ENCODE measurements around the gene MSI2.

GRCh38 chr17:57696050-57696449, 439.7 kb downstream of the MSI2 start:
- TF ChIP-seq CTCF (IDR thresholded peaks at IDR 0.05; ENCODE audit: insufficient read depth, low read depth, low read length), result no peak
- no peak for TF ChIP-seq EZH2 (IDR thresholded peaks at IDR 0.05; ENCODE audit: insufficient read depth, low read length)
